ENCODE measurements around the gene KIAA1671. TPM values are rescaled to one million over a fixed set of nuclear protein-coding genes. Genes with fewer than 3 reads are reported as not detected.

KIAA1671 gene
- polyA plus RNA-seq, 1 donor from 2014 or later, result 3.0 TPM

- no peak overlapping the region for H3K9ac ChIP-seq (ENCODE audit: low read length)
- no peaks in the 10 kb centered on the region for H3K36me3 ChIP-seq (ENCODE audit: insufficient read depth, low read length)
- no peaks in the 10 kb centered on the region for H3K9me2 ChIP-seq (ENCODE audit: insufficient read depth, low read length)
- TF ChIP-seq EP300 (conservative IDR thresholded peaks at IDR 0.05; ENCODE audit: poor library complexity, severe bottlenecking), result no peak
- TF ChIP-seq POLR2AphosphoS5 (IDR thresholded peaks at IDR 0.05), result no peak
- no peak for TF ChIP-seq CTCF (IDR thresholded peaks at IDR 0.05; ENCODE audit: poor library complexity, severe bottlenecking)
- TF ChIP-seq EZH2 (IDR thresholded peaks at IDR 0.05; ENCODE audit: borderline replicate concordance, insufficient read depth, low read length, poor library complexity, severe bottlenecking), result no peak
- no peak for TF ChIP-seq TAF1 (IDR thresholded peaks at IDR 0.05; ENCODE audit: low read depth)
- no peak for TF ChIP-seq REST (IDR thresholded peaks at IDR 0.05; ENCODE audit: borderline replicate concordance)
- TF ChIP-seq SMC3 (conservative IDR thresholded peaks at IDR 0.05; ENCODE audit: poor library complexity), result no peak
- TF ChIP-seq MXI1 (conservative IDR thresholded peaks at IDR 0.05; ENCODE audit: poor library complexity, severe bottlenecking), result no peak
- no peak for TF ChIP-seq RAD21 (conservative IDR thresholded peaks at IDR 0.05)
- H3K27me3 ChIP-seq (ENCODE audit: insufficient read depth, low read depth, low read length), result no peaks in the 10 kb centered on the region
- H3K79me2 ChIP-seq (replicated peaks; ENCODE audit: insufficient read depth, low read length), result no peaks in the 10 kb centered on the region
- no peaks in the 10 kb centered on the region for H4K20me1 ChIP-seq (ENCODE audit: insufficient read depth)
- H3K4me3 ChIP-seq (ENCODE audit: low read length), result no peak overlapping the region
- no peak overlapping the region for H2AFZ ChIP-seq (ENCODE audit: low read depth, low read length)
- H3K9me3 ChIP-seq (ENCODE audit: low read length), result no peaks in the 10 kb centered on the region
- no peaks in the 10 kb centered on the region for H3F3A ChIP-seq (ENCODE audit: insufficient read depth, low read length, poor library complexity, severe bottlenecking)
- no peak overlapping the region for H3K27ac ChIP-seq (ENCODE audit: low read length)
- no peak overlapping the region for H3K4me2 ChIP-seq (ENCODE audit: low read length)
Observed at GRCh38 chr22:25083056-25083806, 130.7 kb downstream of the KIAA1671 start.

GRCh38 chr22:25083807-25084200 is 131.3 kb downstream of the KIAA1671 start:
- Histone ChIP-seq H3K4me2 (ENCODE audit: low read length) (no peak overlapping the region), H4K20me1 (ENCODE audit: insufficient read depth) (no peaks in the 10 kb centered on the region)
- TF ChIP-seq RAD21 (conservative IDR thresholded peaks at IDR 0.05) (no peak), CTCF (IDR thresholded peaks at IDR 0.05; ENCODE audit: poor library complexity, severe bottlenecking) (no peak), TAF1 (IDR thresholded peaks at IDR 0.05; ENCODE audit: low read depth) (no peak), SMC3 (conservative IDR thresholded peaks at IDR 0.05; ENCODE audit: poor library complexity) (no peak), EP300 (conservative IDR thresholded peaks at IDR 0.05; ENCODE audit: poor library complexity, severe bottlenecking) (no peak)

More at GRCh38 chr22:25083807-25084200, 131.3 kb downstream of the KIAA1671 start:
- no peaks in the 10 kb centered on the region for H3K79me2 ChIP-seq (replicated peaks; ENCODE audit: insufficient read depth, low read length)
- H3K9ac ChIP-seq (ENCODE audit: low read length), result no peak overlapping the region
- H3K9me2 ChIP-seq (ENCODE audit: insufficient read depth, low read length), result no peaks in the 10 kb centered on the region
- no peaks in the 10 kb centered on the region for H3F3A ChIP-seq (ENCODE audit: insufficient read depth, low read length, poor library complexity, severe bottlenecking)
- H3K4me3 ChIP-seq (ENCODE audit: low read length), result no peak overlapping the region
- H3K27me3 ChIP-seq (ENCODE audit: insufficient read depth, low read depth, low read length), result no peaks in the 10 kb centered on the region
- H3K9me3 ChIP-seq (ENCODE audit: low read length), result no peaks in the 10 kb centered on the region
- H3K27ac ChIP-seq (ENCODE audit: low read length), result no peak overlapping the region
- H2AFZ ChIP-seq (ENCODE audit: low read depth, low read length), result no peak overlapping the region
- no peaks in the 10 kb centered on the region for H3K36me3 ChIP-seq (ENCODE audit: insufficient read depth, low read length)
